ENCODE results near the gene USP4.

The USP4 gene

DNA sequence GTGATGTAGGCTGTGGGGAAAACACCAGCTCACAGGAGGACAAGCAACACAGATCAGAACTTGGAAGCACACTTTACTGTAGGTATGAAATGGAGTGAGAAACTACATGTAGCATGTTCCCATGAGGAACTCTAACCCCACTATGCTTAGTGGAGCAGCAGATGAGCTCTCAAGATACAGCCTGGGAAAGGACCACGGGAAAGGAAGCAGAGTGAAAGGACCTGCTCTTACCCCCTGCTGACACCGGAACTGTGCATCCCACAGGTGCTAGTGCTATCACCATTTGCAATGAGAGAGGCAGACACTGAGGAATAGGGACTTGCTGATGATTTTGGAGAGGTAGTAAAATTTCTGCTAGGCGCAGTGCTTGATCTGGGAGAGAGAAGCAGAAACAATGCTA, 28.6 kb downstream of the USP4 start:
- H3K4me1 ChIP-seq (ENCODE audit: control insufficient read depth, low read length), result no peaks in the 10 kb centered on the region
- H3K9me3 ChIP-seq (ENCODE audit: control insufficient read depth, insufficient read depth, low read length), result no peaks in the 10 kb centered on the region
- H3K4me3 ChIP-seq (ENCODE audit: low read length), result no peak overlapping the region
- no peaks in the 10 kb centered on the region for H4K20me1 ChIP-seq (ENCODE audit: control insufficient read depth, insufficient read depth, low read depth, low read length)
- H3K27me3 ChIP-seq (ENCODE audit: control insufficient read depth, low read length), result no peaks in the 10 kb centered on the region
- H3F3A ChIP-seq (ENCODE audit: control insufficient read depth, insufficient read depth), result no peaks in the 10 kb centered on the region
- TF ChIP-seq EZH2phosphoT487 (IDR thresholded peaks at IDR 0.05; ENCODE audit: borderline replicate concordance, low read length), result no peak
- no peak overlapping the region for H3K27ac ChIP-seq (ENCODE audit: low read depth, low read length)
- H3K9me2 ChIP-seq (replicated peaks; ENCODE audit: control insufficient read depth, low read length), result no peaks in the 10 kb centered on the region
- H3K4me2 ChIP-seq (ENCODE audit: low read length), result no peak overlapping the region
- H3K36me3 ChIP-seq (ENCODE audit: control insufficient read depth, low read length), result peaks cover 43% of the 10 kb centered on the region
- no peaks in the 10 kb centered on the region for H3K79me2 ChIP-seq (ENCODE audit: control insufficient read depth, low read length)

DNA sequence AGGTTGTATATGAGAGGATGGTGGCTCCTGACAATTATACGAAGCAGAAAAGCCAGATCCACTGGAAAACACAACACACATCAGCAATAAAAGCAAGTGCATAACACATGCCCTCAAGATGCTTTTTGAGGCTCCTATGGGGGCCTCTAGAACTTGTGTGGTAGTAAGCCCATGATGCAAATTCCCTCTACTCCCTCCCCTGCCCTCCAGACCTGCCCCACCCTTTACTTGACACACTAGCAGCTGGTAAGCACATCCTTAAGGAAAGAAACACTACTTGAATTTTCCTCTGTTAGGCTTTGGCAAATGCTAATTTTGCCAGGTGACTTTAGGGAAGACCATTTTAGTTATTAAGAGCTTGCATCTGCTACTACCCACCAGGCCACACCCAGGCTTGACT, 29.2 kb downstream of the USP4 start:
- H3K4me2 ChIP-seq (ENCODE audit: low read length), result no peak overlapping the region
- H3K4me1 ChIP-seq (ENCODE audit: control insufficient read depth, low read length), result no peaks in the 10 kb centered on the region
- H3K79me2 ChIP-seq (ENCODE audit: control insufficient read depth, low read length), result no peaks in the 10 kb centered on the region
- H3K27me3 ChIP-seq (ENCODE audit: control insufficient read depth, low read length), result no peaks in the 10 kb centered on the region
- TF ChIP-seq, protein P1, sequence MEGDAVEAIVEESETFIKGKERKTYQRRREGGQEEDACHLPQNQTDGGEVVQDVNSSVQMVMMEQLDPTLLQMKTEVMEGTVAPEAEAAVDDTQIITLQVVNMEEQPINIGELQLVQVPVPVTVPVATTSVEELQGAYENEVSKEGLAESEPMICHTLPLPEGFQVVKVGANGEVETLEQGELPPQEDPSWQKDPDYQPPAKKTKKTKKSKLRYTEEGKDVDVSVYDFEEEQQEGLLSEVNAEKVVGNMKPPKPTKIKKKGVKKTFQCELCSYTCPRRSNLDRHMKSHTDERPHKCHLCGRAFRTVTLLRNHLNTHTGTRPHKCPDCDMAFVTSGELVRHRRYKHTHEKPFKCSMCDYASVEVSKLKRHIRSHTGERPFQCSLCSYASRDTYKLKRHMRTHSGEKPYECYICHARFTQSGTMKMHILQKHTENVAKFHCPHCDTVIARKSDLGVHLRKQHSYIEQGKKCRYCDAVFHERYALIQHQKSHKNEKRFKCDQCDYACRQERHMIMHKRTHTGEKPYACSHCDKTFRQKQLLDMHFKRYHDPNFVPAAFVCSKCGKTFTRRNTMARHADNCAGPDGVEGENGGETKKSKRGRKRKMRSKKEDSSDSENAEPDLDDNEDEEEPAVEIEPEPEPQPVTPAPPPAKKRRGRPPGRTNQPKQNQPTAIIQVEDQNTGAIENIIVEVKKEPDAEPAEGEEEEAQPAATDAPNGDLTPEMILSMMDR (IDR thresholded peaks at IDR 0.05; ENCODE audit: low read depth, low read length, poor library complexity, severe bottlenecking), result no peak
- TF ChIP-seq EZH2phosphoT487 (IDR thresholded peaks at IDR 0.05; ENCODE audit: borderline replicate concordance, low read length), result no peak
- no peaks in the 10 kb centered on the region for H3K9me2 ChIP-seq (replicated peaks; ENCODE audit: control insufficient read depth, low read length)
- no peaks in the 10 kb centered on the region for H4K20me1 ChIP-seq (ENCODE audit: control insufficient read depth, insufficient read depth, low read depth, low read length)
- H3K36me3 ChIP-seq (ENCODE audit: control insufficient read depth, low read length), result peaks cover 46% of the 10 kb centered on the region
- H3K27ac ChIP-seq (ENCODE audit: low read depth, low read length), result no peak overlapping the region
- no peak overlapping the region for H3K4me3 ChIP-seq (ENCODE audit: low read length)
- no peaks in the 10 kb centered on the region for H3F3A ChIP-seq (ENCODE audit: control insufficient read depth, insufficient read depth)
- H3K9me3 ChIP-seq (ENCODE audit: control insufficient read depth, insufficient read depth, low read length), result no peaks in the 10 kb centered on the region

DNA sequence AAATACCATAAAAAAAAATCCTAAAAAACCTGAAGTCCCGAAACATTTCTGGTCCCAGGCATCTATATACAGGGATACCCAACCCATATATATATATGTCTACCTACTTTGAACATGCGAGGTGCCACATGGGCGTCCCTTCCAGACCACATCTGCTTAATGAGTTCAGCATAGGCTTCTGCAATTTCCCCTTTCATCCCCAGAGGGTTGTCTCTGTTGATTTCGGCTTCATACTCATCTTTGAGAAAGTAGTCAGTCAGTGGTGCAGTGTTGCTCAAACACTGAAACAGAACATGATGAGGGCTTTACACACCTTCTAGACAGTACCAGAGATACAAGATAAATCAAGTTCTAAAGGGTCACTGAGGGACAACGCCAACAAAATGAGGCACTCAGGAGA, 34.2 kb downstream of the USP4 start:
- TF ChIP-seq EZH2phosphoT487 (IDR thresholded peaks at IDR 0.05; ENCODE audit: borderline replicate concordance, low read length), result no peak
- TF ChIP-seq, protein P1 (IDR thresholded peaks at IDR 0.05; ENCODE audit: low read depth, low read length, poor library complexity, severe bottlenecking), result no peak
- Histone ChIP-seq H3K4me3 (ENCODE audit: low read length) (no peak overlapping the region), H3K27me3 (ENCODE audit: control insufficient read depth, low read length) (no peaks in the 10 kb centered on the region), H3K27ac (ENCODE audit: low read depth, low read length) (no peak overlapping the region), H3K9me2 (replicated peaks; ENCODE audit: control insufficient read depth, low read length) (no peaks in the 10 kb centered on the region), H3K9me3 (ENCODE audit: control insufficient read depth, insufficient read depth, low read length) (no peaks in the 10 kb centered on the region), H3F3A (ENCODE audit: control insufficient read depth, insufficient read depth) (no peaks in the 10 kb centered on the region), H3K79me2 (ENCODE audit: control insufficient read depth, low read length) (no peaks in the 10 kb centered on the region), H3K4me2 (ENCODE audit: low read length) (no peak overlapping the region), H3K36me3 (ENCODE audit: control insufficient read depth, low read length) (peaks cover 50% of the 10 kb centered on the region), H4K20me1 (ENCODE audit: control insufficient read depth, insufficient read depth, low read depth, low read length) (no peaks in the 10 kb centered on the region), H3K4me1 (ENCODE audit: control insufficient read depth, low read length) (no peaks in the 10 kb centered on the region)

DNA sequence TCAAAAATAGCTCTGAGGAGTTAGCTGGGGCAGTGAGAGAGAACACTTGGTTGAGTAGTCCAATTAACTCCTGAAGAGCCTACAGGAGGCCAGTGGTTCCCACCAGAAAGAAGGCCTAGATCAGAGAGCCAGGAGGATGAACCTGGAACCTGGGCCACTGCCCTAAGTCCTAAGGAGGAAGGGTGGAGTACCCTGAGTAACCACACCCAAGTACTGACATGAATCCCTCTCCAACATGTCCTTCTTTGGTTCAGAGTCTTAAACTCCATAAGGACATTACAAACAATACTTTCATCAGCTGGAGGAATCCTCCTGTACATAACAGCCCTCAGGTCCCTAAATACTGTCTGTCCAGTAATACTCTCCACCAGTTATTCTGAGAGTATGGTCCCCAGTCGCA, 37.2 kb downstream of the USP4 start:
- Histone ChIP-seq H4K20me1 (ENCODE audit: control insufficient read depth, insufficient read depth, low read depth, low read length) (no peaks in the 10 kb centered on the region), H3K9me3 (ENCODE audit: control insufficient read depth, insufficient read depth, low read length) (no peaks in the 10 kb centered on the region), H3K4me2 (ENCODE audit: low read length) (no peak overlapping the region), H3F3A (ENCODE audit: control insufficient read depth, insufficient read depth) (no peaks in the 10 kb centered on the region), H3K4me3 (ENCODE audit: low read length) (no peak overlapping the region), H3K4me1 (ENCODE audit: control insufficient read depth, low read length) (no peaks in the 10 kb centered on the region), H3K9me2 (replicated peaks; ENCODE audit: control insufficient read depth, low read length) (no peaks in the 10 kb centered on the region), H3K27ac (ENCODE audit: low read depth, low read length) (no peak overlapping the region), H3K27me3 (ENCODE audit: control insufficient read depth, low read length) (no peaks in the 10 kb centered on the region), H3K36me3 (ENCODE audit: control insufficient read depth, low read length) (peaks cover 57% of the 10 kb centered on the region), H3K79me2 (ENCODE audit: control insufficient read depth, low read length) (no peaks in the 10 kb centered on the region)
- no peak for TF ChIP-seq EZH2phosphoT487 (IDR thresholded peaks at IDR 0.05; ENCODE audit: borderline replicate concordance, low read length)
- TF ChIP-seq, protein P1 (IDR thresholded peaks at IDR 0.05; ENCODE audit: low read depth, low read length, poor library complexity, severe bottlenecking), result no peak
